Right kidney (tissue), 1 donor: ENCODE data around the gene CLN6.
A peak's percentile ranks its signal among the peaks of the same experiment; 100 is the strongest.
"Not testable (repeated sequence)": the region's sequence is repeated elsewhere in the genome, so short reads cannot be mapped to it uniquely, and the experiment has no call there.

ENCODE experiments used
- DNase-seq: peaks from one replicate; pipeline ENCODE4 v3.0.0-alpha.2; 2016

CLN6 gene

DNA sequence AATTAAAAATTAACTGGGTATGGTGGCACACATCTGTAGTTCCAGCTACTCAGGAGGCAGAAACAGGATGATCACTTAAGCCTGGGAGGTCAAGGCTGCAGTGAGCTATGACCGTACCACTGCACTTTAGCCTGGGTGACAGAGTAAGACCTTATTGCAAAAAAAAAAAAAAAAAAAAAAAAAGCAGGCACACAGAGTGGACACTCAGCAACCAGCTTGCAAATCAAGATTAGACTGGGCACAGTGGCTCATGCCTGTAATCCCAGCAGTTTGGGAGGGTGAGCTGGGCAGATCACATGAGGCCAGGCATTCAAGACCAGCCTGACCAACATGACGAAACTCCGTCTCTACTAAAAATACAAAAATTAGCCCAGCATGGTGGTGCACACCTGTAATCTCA lies 5.4 kb downstream of the CLN6 start:
- DNase-seq, result no peak

DNA sequence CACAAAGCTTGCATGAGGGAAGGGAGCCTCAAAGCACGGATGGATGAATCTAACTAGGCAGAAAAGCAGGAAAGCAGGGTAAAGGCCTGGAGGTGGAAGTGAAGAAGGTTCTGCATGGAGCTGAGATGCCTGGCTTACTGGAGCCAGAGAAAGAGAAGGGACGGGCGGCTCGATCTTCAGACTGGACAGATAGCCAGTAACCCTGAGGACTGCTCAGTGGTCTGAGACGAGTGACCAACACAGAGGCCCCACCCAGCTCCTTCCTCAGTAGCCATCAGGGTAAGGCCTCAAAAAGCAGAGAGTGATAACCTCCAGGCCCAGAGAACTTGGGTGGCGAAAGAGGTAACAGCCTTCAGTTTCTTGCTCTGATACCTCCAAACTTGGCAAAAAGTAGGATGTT lies 6.4 kb downstream of the CLN6 start:
- no peak for DNase-seq

DNA sequence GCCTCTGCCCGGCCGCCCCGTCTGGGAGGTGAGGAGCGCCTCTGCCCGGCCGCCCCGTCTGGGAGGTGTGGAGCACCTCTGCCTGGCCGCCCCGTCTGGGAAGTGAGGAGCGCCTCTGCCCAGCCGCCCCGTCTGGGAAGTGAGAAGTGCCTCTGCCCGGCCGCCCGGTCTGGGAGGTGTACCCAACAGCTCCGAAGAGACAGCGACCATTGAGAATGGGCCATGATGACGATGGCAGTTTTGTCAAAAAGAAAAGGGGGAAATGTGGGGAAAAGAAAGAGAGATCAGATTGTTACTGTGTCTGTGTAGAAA lies 7.1 kb downstream of the CLN6 start:
- DNase-seq, result not testable (repeated sequence)

DNA sequence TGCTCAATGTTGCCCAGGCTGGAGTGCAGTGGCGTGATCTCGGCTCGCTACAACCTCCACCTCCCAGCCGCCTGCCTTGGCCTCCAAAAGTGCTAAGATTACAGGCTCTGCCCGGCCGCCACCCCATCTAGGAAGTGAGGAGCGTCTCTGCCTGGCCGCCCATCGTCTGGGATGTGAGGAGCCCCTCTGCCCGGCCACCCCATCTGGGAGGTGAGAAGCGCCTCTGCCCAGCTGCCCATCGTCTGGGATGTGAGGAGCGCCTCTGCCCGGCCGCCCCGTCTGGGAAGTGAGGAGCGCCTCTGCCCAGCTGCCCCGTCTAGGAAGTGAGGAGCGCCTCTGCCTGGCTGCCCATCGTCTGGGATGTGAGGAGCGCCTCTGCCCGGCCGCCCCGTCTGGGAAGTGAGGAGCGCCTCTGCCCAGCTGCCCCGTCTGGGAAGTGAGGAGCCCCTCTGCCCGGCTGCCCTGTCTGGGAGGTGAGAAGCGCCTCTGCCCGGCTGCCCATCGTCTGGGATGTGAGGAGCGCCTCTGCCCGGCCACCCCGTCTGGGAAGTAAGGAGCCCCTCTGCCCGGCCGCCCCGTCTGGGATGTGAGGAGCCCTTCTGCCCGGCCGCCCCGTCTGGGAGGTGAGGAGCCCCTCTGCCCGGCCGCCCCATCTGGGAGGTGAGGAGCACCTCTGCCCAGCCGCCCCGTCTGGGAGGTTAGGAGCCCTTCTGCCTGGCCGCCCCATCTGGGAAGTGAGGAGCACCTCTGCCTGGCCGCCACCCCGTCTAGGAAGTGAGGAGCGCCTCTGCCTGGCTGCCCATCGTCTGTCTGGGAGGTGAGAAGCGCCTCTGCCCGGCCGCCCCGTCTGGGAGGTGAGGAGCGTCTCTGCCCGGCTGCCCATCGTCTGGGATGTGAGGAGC lies 7.7 kb downstream of the CLN6 start:
- not testable (repeated sequence) for DNase-seq

DNA sequence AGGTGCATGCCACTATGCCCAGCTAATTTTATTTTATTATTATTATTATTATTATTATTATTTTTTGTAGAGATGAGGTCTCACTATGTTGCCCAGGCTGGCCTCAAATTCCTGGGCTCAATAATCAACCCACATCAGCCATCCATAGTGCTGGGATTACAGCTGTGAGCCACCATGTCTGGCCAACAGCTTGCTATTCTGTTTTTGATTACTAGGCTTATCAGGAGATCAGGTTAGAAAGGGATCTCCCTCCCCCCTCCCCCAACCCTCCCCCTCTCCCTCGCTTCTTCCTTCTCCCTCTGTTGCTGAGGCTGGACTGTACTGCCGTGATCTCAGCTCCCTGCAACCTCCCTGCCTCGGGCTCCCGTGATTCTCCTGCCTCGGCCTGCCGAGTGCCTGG lies 8.6 kb downstream of the CLN6 start:
- no peak for DNase-seq

DNA sequence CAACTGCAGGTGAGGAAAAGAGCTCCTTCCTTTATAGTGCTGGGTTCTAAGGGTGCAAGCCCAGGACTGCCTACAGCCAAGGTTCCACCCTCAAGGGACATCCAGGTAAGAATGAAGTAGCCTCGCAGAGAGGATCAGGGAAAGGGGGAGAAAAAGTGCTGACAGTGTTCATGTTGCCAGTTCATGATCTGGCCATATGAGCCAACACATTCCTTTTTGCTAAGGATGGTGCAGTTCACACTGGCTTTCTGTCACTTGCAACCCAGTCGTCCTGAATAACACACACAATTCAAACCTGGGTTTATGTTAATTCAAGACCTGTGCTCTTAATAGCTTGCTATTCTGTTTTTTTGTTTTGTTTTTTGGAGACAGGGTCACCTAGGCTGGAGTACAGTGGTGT lies 9.0 kb downstream of the CLN6 start:
- DNase-seq, result no peak

DNA sequence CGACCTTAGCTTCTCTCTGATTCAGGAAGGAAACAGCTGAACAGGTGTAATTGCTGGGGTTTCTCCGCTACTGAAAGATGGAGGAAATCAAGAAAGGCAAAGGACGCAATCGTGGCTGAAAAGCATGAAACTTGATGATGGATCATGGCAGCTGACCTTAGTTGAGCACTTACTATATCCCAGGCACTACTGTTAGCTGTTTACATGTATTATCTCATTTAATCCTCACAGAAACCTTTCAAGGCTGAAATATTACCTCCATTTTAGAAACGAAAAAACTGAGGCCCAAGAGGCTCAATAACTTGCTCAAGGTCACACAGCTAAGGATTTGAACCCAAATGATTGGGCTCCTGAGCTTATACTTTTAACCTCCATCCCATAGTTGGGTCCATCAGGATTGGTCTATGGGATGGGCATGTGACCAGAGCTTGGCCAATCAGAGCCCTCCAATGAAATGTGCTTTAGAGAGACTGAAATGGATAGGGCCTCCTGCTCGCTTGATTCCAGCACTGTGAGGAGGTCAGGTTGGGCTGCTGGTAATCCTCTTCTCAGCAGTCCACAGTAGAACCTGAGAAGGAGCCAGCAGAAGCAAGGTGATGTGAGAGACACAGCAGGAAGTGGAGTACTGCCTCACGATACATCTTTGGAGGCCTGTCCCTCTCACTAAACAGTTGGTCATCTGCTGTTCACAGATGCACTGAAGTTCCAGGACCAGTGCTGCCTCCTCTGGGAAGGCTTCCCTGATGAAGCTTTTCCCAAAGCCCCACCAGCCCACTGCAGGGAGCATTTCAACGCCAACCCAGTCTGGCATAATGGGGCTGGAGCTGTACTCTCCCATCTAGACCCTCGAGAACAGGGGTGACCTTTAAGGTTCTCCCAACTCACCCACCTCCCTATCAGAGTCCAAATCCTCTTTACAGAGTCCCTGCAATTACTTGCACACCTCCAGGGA lies 10.4 kb downstream of the CLN6 start:
- no peak for DNase-seq

DNA sequence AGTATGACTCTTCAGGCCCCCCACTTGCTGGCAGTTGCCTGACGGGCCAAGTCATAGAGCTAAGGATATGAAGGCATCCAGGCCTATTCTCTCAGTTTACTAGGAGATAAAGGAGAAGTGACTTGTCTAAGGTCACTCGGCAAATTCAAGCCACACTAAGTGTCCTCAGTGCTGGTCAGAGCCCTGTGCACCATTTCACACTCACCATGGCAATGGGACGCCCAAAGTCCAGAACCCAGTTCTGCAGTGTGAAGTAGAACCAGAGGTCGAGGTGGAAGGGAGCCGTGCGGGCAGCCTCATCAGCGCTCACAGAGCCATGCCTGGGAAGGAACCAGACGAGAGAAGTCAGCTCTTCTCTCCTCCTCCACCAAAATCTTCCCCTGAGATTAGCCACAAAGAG lies 11.2 kb downstream of the CLN6 start:
- DNase-seq, result no peak

DNA sequence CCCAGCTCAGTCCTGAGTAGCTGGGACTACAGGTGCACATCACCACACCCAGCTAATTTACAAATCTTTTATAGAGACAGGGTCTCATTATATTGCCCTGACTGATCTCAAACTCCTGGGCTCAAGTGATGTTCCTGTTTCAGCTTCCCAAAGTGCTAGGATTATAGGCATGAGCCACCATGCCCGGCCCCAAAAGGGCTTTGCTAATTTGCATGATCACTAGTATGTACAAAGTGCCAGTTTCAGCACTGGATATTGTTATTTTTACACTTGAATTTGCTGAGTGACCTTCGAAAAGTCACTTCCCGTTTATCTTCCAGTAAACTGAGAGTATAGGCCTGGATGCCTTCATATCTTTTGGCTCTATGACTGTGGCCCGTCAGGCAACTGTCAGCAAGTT lies 12.2 kb downstream of the CLN6 start:
- DNase-seq, result no peak

DNA sequence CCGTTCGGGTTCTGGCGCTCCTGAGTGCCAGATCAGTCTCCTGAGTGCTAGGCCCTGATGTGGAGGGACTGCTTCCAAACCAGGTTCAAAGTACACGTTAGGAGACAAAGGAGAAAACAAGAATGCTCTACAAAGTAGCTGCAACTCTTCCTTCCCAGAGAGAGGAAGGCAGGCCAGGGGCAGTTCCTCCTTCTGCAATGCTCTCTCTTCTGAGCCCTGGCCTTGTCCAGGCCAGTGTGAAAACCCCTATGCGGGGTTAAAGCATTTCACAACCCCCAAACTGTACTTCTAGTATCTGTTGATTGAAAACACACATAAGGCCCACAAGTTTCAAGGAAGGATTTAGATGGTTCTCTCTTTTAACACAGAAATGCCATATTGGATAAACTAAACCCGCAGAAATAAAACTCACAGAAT lies 14.7 kb downstream of the CLN6 start:
- DNase-seq, result no peak

DNA sequence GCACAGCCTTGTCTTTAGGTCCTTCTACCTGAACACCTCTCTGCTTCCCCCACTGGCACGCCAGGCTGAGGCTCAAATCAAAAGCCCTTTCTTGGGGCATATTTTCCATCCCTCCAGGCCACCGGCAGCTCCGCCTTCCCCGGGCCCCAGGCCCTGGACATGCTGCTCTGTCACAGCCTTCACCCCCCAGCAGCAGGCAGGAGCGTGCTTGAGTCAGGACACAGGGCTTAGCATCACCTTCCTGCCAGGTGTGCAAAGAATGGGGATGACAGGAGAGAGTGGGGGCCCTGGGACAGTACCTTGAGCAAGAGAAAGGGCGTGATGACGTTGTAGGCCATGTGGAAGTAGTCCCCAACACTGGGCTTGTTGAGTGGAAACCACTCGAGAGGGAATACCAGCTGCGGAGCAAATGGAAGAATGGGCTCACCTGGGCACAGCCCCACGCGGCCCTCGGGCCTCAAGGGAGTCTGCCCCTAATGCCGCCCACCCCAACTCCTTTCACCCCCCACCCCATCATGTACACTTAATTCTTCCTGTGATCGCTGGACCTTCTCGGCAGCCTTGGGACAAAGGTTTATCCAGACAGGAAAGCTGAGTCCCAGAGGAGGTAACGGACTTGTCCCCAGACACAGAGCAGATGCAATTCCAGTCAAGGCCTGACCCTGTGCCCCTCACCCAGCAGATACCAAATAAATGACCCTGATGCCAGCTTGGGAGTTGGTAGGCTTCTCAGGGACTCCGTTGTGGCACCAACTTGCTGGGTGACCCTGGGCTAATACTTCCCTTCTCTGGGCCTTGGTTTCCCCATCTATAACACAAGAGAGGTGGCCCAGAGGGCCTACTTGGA lies 15.3 kb downstream of the CLN6 start:
- DNase-seq, result no peak

DNA sequence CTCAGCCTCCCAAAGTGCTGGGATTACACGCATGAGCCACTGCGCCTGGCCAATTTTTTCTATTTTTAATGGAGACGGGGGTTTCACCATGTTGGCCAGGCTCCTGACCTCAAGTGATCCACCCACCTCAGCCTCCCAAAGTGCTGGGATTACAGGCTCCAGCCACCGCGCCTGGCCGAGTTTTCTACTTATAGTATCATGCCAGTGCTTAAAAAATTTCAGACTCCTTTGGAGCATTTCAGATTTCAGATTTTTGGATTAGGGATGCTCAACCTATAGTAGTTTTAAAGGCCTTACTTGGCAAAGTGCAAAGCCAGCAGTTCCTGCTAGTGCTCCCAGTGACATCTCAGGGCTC lies 16.1 kb downstream of the CLN6 start:
- DNase-seq, result not testable (repeated sequence)

DNA sequence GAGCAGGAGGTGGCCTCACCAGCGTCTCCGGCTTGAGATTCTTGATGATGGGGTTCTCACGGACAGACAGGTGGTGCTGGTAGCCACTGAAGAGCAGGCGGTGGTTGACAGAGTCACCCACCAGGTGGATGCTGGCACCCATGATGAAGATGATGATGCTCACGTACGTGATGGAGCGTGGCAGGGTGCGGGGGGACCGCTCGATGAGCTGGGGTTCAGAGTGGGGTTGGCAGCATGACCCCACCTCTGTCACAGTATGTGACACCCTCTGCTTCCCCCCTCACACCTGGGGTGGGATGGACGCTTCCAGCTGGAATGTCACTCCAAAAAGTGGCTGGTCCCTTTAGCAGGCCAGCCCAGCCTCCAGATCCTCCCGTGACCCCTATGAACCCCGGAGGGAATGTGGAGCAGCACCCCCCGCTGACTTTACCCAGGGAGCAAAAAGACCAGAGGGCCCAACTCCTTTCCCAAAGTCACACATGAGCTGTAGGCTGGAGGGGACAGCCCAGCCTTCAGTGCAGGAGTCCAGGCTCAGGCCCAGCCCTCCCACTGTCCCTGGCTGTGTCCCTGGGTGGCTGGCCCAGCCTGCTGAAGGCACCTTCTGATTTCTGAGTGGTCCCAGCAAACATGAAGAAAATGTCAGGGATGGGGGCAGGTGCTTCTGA lies 17.7 kb downstream of the CLN6 start:
- no peak for DNase-seq

DNA sequence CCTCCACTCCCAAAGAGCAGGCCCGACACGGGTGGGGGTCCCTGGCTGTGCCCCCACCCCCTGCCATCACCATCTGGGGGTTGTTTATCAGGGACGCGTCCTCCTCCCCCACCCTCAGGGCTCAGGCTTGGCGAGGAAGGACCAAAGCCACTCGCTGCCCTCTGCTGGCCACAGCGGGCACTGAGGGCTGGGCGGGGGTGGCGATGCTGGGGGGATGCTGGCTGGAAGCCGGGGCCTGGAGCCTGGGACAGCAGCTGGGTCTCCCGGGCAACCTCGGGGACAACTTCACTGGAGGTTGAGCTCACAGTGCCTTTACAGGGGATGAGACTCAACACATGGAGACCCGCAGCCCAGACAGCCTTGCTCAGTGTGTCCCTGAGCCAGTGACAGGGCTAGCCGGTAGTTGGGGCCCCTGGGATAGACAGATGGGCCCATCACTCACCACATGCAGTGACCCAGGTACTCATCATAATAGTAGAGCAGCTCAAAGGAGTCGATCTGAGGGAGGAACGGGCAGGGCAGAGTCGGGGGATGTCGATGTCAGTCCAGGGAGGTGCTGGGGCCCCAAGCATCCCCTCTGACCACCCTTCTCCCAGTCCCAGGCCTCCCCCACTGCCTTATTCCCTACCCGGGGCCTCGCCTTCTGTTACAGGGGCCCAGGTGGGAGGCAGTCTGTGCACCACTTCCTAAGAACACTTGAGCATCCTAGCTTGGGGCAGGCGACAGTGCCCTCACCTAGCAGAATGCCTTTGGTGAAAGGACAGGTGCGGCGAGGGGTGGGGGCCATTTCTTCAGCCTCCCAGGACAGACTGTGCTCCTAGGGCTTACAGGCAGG lies 18.5 kb downstream of the CLN6 start:
- peak; percentile 48 for DNase-seq

DNA sequence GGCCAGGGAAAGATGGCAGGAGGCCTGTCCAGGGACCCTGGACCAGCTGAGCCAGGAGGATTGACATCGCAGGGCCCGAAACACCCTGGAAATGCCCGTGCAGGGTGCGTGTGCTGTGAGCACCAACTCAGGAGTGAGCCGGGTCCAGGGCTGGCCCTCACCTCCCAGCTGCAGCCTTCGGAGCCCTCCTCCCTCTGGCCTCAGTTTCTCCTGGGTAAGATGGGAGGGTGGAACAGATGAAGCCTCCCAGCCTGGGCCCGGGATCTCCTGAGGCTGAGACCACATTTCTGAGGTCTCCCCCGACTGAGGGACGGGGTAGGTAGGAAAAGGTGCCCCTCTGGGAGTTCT lies 19.1 kb downstream of the CLN6 start:
- no peak for DNase-seq

DNA sequence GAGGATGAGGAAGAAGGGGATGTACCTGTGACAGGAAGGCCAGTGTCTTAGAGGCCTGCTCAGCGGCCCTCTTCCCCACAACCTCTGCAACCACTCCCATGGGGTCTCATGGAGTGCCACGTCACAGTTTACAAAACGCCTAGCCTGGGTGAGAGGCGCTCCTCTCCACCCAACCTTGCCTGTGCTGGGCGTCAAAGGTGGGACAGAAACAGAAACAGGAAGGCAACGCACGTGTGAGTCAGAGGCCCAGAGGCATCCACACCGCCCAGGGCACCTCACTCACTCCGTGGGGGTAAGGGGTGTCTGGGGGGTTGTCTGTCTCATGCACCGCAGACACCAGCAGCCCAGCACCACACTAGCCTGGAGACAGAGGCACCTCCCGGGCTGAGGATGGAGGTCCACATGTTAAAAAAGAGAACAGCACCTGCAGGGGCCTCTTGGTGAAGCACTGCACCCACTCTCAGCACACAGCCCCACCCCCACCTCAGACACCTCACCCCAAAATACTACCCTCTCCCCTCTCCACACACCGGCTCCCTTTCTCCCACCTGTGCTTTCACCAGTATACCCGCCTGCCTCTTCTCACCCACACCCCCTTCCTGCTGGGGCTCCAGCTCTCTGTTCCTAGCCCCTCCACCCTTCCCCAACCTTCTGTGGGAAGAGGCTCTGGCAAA lies 19.7 kb downstream of the CLN6 start:
- no peak for DNase-seq

DNA sequence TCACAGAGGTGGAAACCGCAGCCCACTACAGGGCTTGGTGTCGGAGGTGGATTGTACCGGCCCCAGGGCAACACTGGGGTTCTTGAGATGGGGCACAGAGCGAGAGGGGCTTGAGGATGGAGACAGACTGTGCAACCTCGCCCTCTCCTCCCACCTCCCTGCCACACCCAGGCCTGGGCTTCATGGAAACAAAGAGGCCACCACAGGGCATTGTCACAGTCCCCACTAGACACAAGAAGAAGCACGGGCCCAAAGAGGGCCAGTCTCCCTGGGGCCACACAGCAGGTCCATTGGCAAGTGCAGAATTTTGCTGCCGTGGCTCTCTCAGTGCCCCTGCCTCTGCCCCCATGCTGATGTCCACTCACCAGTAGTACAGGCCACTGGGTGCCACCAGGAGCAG lies 20.3 kb downstream of the CLN6 start:
- no peak for DNase-seq

DNA sequence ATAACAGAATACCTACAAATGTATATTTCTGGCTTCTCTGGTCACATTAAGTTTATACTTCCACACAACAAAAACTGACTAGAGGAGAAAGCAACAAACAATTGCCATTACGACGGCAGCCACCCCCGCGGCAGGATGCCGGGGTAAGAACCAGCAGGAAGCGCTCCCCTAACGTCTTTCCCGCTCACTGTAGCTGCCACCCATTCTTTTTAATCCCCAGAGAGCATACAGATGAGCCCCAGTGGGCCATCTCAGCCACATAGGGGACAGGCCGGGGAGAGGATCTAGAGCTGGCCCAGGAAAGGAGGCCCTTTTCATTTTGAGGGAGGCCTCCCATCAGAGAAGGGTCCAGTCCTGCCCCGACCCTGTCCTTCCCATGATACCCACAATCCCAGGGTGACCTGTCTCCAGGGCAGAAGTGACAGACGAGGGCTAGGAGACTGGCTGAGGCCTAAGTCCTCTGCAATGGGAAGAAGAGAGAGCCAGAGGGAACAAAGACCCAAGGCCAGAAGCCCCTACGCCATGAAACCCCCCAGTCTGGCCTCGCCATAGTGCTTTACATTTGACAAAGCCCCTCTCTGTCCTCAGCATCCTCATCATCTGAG lies 20.8 kb downstream of the CLN6 start:
- no peak for DNase-seq

DNA sequence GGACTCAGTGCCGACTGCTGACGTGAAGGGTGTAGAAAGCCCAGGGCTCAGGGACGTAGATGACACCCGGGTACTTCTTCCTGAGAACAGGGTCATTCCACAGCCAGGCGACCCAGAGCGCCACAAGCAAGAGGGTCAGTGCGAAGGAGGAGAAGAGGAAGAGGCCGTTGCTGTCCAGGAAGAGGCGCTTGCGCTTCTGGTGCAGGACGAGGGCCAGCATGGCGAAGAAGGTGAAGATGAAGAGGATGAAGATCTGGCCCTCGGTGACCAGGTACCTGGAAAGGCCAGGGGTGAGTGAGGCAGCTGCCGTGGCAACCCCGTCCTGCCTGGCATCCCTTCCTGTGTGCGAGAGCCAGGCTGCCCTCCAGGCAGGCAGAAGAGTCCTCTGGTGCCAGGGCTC lies 21.4 kb downstream of the CLN6 start:
- no peak for DNase-seq
